GM21737 (cell line): ENCODE results near the gene EPN2.

ENCODE experiments used
- ATAC-seq: cut with Tn5 transposase; IDR thresholded peaks from one replicate; pipeline ENCODE4 v1.9.1; 2021; ENCODE audit warnings: mild to moderate bottlenecking, moderate library complexity; ENCODE audit not compliant: unreplicated experiment

EPN2 gene

DNA sequence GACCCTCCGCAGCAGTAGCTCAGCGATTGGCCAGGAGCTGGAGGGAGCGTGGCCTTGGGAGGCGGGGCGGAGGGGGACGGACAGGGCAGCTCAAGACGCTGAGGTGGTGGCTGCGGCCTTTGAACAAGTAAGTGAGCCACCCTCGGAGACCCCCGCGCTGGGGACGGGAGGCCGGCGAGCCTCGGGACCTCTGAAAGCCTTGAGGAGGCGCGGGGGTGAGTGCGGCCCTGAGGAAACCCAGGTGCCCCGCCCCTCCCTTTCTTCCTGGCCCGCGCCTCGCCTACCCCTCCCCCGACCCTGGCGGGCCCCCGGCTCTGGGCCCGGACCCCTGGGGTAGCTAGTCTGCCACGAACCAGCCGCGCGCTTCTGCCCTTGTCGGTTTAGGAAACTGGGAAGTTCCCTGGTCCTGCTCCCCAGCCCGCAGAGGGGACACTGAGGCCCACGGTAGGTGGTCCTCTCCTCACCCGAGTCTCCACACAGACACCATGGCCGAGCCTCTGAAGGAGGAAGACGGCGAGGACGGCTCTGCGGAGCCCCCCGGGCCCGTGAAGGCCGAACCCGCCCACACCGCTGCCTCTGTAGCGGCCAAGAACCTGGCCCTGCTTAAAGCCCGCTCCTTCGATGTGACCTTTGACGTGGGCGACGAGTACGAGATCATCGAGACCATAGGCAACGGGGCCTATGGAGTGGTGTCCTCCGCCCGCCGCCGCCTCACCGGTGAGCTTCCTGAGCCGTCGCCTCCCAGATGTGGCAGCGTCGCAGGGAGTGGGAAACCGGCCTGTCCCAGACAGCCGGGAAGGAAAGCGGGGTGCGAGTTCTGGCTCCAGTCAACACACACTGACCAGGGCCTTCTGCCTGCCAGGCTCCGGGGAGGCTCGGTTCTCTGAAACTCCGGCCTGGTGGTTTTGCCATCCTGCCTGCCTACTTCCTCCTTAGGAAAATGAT, 141.5 kb downstream of the EPN2 start, which contains the start of gene MAPK7:
MAPK7 (plus strand) TSS at position 83 of the 945 bp plus-strand sequence; CDS start at position 486, 403 bp downstream.
- peak; percentile 8 for ATAC-seq

DNA sequence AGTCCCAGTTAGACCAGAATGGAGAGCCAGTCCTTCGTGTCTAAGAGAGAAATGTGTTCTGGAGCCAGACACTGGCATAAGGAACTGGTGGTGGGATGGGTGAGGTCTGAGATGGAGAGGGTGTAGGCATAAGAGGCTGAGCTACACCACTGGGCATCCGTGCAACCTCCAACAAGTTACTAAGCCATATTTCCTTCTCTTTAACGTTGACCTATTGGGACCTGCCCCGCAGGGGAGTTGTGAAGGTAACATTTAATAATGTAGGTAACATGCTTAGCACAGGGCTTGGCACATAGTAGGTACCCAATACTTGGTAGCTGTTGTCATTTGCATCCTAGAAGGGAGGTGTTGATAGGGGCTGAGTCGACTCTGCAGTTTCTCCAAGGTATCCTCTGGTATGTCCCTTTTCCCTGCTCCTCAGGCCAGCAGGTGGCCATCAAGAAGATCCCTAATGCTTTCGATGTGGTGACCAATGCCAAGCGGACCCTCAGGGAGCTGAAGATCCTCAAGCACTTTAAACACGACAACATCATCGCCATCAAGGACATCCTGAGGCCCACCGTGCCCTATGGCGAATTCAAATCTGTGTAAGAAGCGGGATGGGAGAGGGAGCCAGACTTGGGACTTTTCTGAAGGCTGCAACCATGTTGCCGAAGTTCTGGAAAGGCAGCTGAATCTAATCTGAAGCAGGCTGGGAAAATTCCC, 142.3 kb downstream of the EPN2 start:
- no peak for ATAC-seq

DNA sequence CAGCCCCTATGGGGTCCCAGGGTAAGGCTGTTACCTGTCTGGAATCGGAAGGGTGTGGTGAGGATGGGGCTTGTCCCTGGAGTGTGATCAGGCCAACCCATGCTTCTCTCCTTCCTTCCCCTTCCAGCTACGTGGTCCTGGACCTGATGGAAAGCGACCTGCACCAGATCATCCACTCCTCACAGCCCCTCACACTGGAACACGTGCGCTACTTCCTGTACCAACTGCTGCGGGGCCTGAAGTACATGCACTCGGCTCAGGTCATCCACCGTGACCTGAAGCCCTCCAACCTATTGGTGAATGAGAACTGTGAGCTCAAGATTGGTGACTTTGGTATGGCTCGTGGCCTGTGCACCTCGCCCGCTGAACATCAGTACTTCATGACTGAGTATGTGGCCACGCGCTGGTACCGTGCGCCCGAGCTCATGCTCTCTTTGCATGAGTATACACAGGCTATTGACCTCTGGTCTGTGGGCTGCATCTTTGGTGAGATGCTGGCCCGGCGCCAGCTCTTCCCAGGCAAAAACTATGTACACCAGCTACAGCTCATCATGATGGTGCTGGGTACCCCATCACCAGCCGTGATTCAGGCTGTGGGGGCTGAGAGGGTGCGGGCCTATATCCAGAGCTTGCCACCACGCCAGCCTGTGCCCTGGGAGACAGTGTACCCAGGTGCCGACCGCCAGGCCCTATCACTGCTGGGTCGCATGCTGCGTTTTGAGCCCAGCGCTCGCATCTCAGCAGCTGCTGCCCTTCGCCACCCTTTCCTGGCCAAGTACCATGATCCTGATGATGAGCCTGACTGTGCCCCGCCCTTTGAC, 143.5 kb downstream of the EPN2 start:
- ATAC-seq: no peak

DNA sequence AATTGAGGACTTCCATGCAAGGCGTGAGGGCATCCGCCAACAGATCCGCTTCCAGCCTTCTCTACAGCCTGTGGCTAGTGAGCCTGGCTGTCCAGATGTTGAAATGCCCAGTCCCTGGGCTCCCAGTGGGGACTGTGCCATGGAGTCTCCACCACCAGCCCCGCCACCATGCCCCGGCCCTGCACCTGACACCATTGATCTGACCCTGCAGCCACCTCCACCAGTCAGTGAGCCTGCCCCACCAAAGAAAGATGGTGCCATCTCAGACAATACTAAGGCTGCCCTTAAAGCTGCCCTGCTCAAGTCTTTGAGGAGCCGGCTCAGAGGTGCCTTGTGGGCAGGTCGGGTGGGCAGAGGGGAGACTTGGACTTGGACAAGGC, 144.2 kb downstream of the EPN2 start:
- no peak for ATAC-seq

DNA sequence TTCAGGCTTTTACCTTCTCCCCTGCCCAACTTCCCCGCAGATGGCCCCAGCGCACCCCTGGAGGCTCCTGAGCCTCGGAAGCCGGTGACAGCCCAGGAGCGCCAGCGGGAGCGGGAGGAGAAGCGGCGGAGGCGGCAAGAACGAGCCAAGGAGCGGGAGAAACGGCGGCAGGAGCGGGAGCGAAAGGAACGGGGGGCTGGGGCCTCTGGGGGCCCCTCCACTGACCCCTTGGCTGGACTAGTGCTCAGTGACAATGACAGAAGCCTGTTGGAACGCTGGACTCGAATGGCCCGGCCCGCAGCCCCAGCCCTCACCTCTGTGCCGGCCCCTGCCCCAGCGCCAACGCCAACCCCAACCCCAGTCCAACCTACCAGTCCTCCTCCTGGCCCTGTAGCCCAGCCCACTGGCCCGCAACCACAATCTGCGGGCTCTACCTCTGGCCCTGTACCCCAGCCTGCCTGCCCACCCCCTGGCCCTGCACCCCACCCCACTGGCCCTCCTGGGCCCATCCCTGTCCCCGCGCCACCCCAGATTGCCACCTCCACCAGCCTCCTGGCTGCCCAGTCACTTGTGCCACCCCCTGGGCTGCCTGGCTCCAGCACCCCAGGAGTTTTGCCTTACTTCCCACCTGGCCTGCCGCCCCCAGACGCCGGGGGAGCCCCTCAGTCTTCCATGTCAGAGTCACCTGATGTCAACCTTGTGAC, 144.7 kb downstream of the EPN2 start:
- no peak for ATAC-seq

DNA sequence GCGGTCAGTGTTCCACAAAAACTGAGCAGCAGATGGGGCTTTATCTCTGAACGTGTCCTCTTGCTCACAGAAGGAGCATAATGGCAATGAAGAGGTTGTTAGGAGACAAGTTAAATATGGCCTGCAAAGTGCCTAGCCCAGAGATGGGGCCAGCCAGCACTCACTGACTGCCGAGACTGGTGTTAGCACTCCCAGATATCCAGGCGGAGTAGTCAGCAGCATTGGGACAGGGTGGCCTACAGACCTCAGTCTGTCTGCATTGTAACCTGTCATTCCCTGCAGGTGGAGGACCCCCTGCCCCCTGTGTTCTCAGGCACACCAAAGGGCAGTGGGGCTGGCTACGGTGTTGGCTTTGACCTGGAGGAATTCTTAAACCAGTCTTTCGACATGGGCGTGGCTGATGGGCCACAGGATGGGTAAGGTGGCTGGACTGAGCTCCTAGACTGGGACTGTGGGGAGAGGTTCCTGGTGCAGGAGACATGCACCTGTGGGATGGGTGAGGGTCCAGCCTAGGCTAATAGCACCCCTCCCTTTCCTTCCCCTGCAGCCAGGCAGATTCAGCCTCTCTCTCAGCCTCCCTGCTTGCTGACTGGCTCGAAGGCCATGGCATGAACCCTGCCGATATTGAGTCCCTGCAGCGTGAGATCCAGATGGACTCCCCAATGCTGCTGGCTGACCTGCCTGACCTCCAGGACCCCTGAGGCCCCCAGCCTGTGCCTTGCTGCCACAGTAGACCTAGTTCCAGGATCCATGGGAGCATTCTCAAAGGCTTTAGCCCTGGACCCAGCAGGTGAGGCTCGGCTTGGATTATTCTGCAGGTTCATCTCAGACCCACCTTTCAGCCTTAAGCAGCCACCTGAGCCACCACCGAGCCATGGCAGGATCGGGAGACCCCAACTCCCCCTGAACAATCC, 145.6 kb downstream of the EPN2 start:
- ATAC-seq: no peak

DNA sequence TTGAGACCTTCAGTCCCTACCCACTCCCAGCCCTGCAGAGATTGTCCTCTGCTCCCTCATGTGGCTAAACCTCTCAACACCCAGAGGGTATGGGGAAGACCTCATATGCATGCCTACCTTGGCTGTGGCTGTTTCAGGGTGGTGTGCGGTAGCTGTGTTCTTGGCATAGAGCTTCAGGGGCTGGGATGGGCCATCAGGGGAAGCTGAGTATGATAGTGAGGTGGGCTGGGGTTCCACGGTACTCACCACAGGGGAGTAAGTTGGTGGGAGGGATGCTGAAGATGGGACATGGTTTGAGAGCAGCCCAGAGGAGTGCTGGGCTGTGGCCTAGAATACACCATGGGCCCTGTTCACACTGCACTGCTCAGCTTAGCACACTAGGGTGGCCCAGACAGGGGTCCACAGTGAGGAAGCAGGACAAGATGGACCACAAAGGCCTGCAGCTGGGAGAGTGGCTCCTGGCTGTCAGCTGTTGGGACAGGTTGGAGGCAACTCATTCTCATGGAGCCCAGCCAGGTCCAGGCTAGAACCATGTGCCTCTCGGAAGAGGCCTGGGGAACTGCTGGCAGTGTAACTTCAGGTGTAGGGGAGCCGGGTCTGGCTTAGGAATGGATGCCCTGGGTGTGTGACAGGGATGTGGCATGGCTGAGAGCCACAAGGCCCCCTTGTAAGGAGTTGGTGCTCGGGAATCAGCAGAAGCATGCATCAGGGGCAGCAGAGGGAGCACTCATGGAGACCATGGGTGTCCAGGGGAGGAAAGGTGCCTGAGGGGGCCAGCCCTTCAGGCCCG, 146.7 kb downstream of the EPN2 start:
- no peak for ATAC-seq

DNA sequence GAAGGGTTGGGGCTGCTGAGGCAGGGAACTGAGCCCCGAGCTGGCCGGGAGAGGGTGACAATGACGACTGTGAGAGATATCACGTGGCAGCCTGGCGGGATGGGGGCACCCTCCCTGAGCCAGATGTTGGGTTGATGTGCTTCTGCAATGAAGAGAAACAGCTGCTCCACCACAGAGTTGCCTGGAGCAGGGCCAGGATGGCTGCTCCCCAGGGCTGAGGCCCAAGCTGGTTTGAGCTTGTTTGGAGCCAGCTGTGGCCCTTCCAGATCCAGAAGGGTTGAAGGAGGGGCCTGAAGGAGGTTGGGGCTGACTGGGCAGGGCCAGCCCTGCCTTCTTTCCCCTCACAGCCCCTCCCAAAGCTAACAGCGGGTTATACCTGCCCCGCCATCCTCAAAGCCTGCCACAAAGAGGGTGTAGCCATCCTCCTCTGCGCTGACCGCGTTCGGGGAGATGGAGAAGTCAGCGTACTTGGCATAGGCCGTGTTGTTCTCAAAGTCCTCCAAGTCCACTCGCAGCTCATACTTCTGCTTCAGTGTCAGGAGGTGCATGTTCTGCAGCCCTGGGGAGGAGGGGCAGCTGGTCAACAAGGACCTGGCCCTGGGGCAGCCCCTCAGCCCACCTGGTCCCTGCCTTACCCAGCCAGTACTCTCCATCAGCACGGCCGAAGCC, 147.7 kb downstream of the EPN2 start:
- no peak for ATAC-seq

DNA sequence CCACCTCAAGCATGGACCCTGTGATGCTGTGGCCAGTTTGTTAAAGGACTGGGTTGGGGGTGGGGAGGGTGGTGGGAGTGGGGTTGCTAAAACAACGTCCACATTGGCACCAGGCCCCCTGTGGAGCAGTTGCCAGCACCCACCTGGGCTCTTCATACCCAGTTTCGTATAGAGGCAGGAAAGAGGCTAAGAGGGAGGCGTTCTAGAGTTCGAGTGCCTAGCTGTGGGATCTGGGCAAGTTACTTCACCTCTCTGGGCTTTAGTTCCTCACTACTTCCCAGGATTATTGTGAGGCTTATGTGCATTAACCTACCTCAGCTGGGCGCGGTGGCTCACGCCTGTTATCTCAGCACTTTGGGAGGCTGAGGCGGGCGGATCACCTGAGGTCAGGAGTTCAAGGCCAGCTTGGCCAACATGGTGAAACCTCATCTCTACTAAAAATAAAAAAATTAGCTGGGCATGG, 148.4 kb downstream of the EPN2 start:
- ATAC-seq: no peak
